ENCODE measurements around the gene MYCBPAP.

Gene MYCBPAP

GRCh38 chr17:50549256-50549941, 41.2 kb downstream of the MYCBPAP start:
- Histone ChIP-seq H3K9ac (ENCODE audit: low read length) (no peak overlapping the region), H3K4me1 (ENCODE audit: low read length) (peaks cover 9% of the 10 kb centered on the region), H3K27me3 (replicated peaks; ENCODE audit: insufficient read depth, low read length) (no peaks in the 10 kb centered on the region; the same call in 1 of the 2 replicates), H3K4me3 (ENCODE audit: low read length) (no peak overlapping the region), H3K9me3 (replicated peaks; ENCODE audit: insufficient read depth, low read length) (no peaks in the 10 kb centered on the region), H3K79me2 (ENCODE audit: low read length) (no peaks in the 10 kb centered on the region), H3F3A (ENCODE audit: insufficient read depth, low read length) (no peaks in the 10 kb centered on the region), H2AFZ (ENCODE audit: low read length) (no peak overlapping the region), H3K9me2 (replicated peaks; ENCODE audit: insufficient read depth, low read length) (no peaks in the 10 kb centered on the region), H3K4me2 (ENCODE audit: low read depth, low read length) (no peak overlapping the region), H4K20me1 (ENCODE audit: insufficient read depth, low read length) (no peaks in the 10 kb centered on the region), H3K27ac (ENCODE audit: low read length) (no peak overlapping the region), H3K36me3 (replicated peaks; ENCODE audit: insufficient read depth, low read length) (no peaks in the 10 kb centered on the region)
- DNase-seq = no peak
- TF ChIP-seq EZH2phosphoT487 (IDR thresholded peaks at IDR 0.05; ENCODE audit: low read length) (no peak), CTCF (IDR thresholded peaks at IDR 0.05; ENCODE audit: low read length) (no peak), EZH2 (optimal IDR thresholded peaks at IDR 0.05; ENCODE audit: low read depth, low read length) (no peak)

- TF ChIP-seq CTCF (IDR thresholded peaks at IDR 0.05; ENCODE audit: low read length) = no peak
- TF ChIP-seq EZH2phosphoT487 (IDR thresholded peaks at IDR 0.05; ENCODE audit: low read length) = no peak
- no peak for TF ChIP-seq EZH2 (optimal IDR thresholded peaks at IDR 0.05; ENCODE audit: low read depth, low read length)
- Histone ChIP-seq H3K36me3 (replicated peaks; ENCODE audit: insufficient read depth, low read length) (no peaks in the 10 kb centered on the region), H3K27me3 (replicated peaks; ENCODE audit: insufficient read depth, low read length) (no peaks in the 10 kb centered on the region; the same call in 1 of the 2 replicates), H3K4me3 (ENCODE audit: low read length) (no peak overlapping the region), H2AFZ (ENCODE audit: low read length) (no peak overlapping the region), H3K27ac (ENCODE audit: low read length) (no peak overlapping the region), H3K9ac (ENCODE audit: low read length) (no peak overlapping the region), H3F3A (ENCODE audit: insufficient read depth, low read length) (no peaks in the 10 kb centered on the region), H4K20me1 (ENCODE audit: insufficient read depth, low read length) (no peaks in the 10 kb centered on the region), H3K4me1 (ENCODE audit: low read length) (peaks cover 9% of the 10 kb centered on the region), H3K9me2 (replicated peaks; ENCODE audit: insufficient read depth, low read length) (no peaks in the 10 kb centered on the region), H3K79me2 (ENCODE audit: low read length) (no peaks in the 10 kb centered on the region), H3K4me2 (ENCODE audit: low read depth, low read length) (no peak overlapping the region), H3K9me3 (replicated peaks; ENCODE audit: insufficient read depth, low read length) (no peaks in the 10 kb centered on the region)
- DNase-seq = no peak
Measured at GRCh38 chr17:50549969-50550368, 41.7 kb downstream of the MYCBPAP start.

- Histone ChIP-seq H3K4me2 (ENCODE audit: low read depth, low read length) (no peak overlapping the region), H3K9me2 (replicated peaks; ENCODE audit: insufficient read depth, low read length) (no peaks in the 10 kb centered on the region), H3K36me3 (replicated peaks; ENCODE audit: insufficient read depth, low read length) (no peaks in the 10 kb centered on the region), H3K27me3 (replicated peaks; ENCODE audit: insufficient read depth, low read length) (no peaks in the 10 kb centered on the region), H3K4me3 (ENCODE audit: low read length) (no peak overlapping the region), H3F3A (ENCODE audit: insufficient read depth, low read length) (no peaks in the 10 kb centered on the region), H3K9me3 (replicated peaks; ENCODE audit: insufficient read depth, low read length) (no peaks in the 10 kb centered on the region), H3K27ac (ENCODE audit: low read length) (no peak overlapping the region), H4K20me1 (ENCODE audit: insufficient read depth, low read length) (no peaks in the 10 kb centered on the region), H3K4me1 (ENCODE audit: low read length) (peaks cover 9% of the 10 kb centered on the region), H3K9ac (ENCODE audit: low read length) (no peak overlapping the region), H2AFZ (ENCODE audit: low read length) (no peak overlapping the region), H3K79me2 (ENCODE audit: low read length) (no peaks in the 10 kb centered on the region)
- no peak for TF ChIP-seq EZH2phosphoT487 (IDR thresholded peaks at IDR 0.05; ENCODE audit: low read length)
- TF ChIP-seq CTCF (IDR thresholded peaks at IDR 0.05; ENCODE audit: low read length) = peak; percentile 36
- no peak for DNase-seq
Measured at GRCh38 chr17:50550661-50551432, 42.6 kb downstream of the MYCBPAP start.
